Renal cortical epithelial cell (primary cell): ENCODE data around the gene NPTX2. TPM values are rescaled to one million over a fixed set of nuclear protein-coding genes. Genes with fewer than 3 reads are reported as not detected.

Experiments used
- DNase-seq: peaks from one replicate; pipeline ENCODE4 v3.0.0-alpha.2; 2011; ENCODE audit warnings: low read depth
- total RNA-seq: library from RNA; depleted of rRNA; stranded (reverse); fragments of >200 nt; gene quantifications from 2 replicates; pipeline ENCODE4 v1.2.3, GENCODE V29; 2014

The NPTX2 gene
- total RNA-seq, 1 donor from 2014 or later, result 0.35 TPM

DNA sequence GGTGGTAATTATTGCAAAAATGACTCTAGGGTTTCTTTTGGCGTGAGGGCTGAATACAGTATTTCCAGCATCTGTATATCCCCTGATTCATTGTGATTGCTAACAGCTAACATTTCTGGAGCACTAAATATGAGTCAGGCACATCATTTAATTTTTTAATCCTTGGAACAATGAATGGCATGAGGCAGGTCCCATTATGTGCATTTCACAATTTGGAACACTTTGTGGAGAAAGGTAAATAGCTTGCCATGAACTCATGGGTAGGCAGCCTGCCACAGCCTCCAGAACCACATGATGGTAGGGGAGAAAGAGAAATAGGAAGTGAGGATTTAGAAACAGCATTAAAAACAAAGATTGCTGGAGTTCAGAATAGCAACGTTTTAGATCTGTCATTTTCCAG lies 1.7 kb downstream of the NPTX2 start:
- DNase-seq, result no peak

- DNase-seq, result peak; percentile 3
Measured at GRCh38 chr7:98619450-98620321, 2.6 kb downstream of the NPTX2 start.

- DNase-seq, result no peak
Measured at GRCh38 chr7:98621573-98622482, 4.7 kb downstream of the NPTX2 start.

DNA sequence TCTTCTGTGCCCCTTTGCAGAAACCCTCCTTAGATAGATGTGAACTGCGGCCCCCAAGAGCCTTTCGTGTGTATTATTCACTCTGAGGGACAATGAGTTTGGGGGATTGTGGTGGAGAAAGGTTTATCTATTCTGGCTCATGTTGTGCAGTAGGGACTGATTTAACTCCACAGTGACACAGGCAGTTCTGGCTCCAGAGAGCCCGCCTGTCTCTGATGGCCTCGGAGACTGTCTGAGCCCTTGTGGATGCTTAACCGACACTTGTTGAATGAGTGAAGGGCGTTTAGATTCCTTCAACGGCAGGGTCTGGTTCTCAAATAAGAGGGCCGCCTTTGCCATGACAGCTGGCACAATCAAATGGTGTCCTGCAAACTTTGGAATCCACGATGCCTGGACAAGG lies 5.8 kb downstream of the NPTX2 start:
- DNase-seq, result no peak

DNA sequence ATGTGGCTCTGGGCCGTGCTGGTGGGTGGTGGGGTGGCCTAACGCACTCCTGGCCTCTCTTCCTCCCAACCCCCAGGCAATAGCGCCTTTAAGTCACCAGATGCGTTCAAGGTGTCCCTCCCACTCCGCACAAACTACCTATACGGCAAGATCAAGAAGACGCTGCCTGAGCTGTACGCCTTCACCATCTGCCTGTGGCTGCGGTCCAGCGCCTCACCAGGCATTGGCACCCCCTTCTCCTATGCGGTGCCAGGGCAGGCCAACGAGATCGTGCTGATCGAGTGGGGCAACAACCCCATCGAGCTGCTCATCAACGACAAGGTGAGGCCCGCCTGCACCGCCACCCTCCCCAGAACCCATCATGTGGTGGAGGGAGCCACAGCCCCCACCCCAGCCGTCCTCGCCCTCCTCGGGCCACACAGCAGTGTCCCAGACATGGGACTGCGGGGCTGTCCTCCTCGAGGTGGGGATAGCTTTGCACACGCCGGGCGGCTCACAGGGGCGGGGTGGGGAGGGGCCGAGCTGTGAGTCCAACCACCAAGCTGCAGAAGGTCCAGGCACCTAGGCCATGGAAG lies 7.8 kb downstream of the NPTX2 start:
- DNase-seq, result no peak

- DNase-seq, result no peak
Measured at GRCh38 chr7:98626460-98627412, 9.7 kb downstream of the NPTX2 start.

- DNase-seq, result no peak
Measured at GRCh38 chr7:98627413-98627790, 10.3 kb downstream of the NPTX2 start.

DNA sequence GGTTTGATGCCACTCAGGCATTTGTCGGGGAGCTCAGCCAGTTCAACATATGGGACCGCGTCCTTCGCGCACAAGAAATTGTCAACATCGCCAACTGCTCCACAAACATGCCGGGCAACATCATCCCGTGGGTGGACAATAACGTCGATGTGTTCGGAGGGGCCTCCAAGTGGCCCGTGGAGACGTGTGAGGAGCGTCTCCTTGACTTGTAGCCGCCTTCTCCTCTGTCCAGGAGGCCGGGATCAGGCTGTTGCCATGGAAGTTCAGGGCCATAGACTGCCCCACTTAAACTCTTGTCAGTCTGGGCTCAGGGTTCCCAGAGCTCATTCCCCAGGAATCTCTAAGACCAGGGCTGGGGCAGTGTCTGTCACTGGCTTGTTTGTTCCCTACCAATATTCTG lies 11.3 kb downstream of the NPTX2 start:
- DNase-seq, result no peak

GRCh38 chr7:98629001-98629431 lies 11.9 kb downstream of the NPTX2 start:
- DNase-seq, result no peak

- no peak for DNase-seq
Measured at GRCh38 chr7:98630149-98630548, 13.1 kb downstream of the NPTX2 start.

DNA sequence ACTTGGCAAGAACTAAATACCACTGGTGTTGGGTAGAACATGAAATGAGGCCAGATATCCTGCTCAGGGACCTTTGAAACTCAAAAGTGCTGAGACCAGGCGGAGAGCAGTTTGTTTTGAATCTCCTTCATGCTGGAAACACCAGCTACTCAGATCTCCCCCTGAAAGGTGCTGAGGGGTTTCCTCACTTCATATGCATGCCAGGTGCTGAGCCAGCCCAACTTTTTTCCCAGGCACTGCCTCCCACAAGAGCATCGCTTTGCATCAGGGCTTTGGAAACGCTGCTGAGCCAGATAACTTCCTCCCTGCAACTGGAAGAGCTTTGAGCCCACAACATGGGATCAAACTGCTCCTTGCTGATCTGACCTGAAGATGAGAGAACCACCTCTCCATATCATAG lies 13.7 kb downstream of the NPTX2 start:
- DNase-seq, result no peak

DNA sequence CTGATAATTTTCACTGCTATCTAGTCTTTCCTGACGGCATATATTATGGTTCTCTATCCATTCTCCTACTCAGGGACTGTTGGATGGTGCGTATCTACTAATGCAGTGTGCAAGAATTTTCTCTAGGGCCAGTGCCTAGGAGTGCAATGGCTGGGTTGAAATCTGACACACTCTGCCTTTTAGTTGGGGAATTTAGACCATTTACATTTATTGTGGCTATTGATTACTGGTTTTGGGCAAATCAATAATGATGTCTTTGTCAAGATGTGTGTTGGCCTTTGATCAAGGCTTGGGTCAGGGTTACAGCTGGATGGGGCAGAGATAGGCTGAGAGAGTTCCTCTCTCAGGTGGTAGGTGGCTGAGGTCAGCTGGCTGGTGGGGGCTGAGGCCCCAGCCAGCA lies 21.8 kb downstream of the NPTX2 start:
- DNase-seq, result no peak

- no peak for DNase-seq
Measured at GRCh38 chr7:98640375-98640774, 23.3 kb downstream of the NPTX2 start.

GRCh38 chr7:98641646-98642500 lies 24.8 kb downstream of the NPTX2 start:
- no peak for DNase-seq

- DNase-seq, result no peak
Measured at GRCh38 chr7:98643236-98643985, 26.3 kb downstream of the NPTX2 start.

DNA sequence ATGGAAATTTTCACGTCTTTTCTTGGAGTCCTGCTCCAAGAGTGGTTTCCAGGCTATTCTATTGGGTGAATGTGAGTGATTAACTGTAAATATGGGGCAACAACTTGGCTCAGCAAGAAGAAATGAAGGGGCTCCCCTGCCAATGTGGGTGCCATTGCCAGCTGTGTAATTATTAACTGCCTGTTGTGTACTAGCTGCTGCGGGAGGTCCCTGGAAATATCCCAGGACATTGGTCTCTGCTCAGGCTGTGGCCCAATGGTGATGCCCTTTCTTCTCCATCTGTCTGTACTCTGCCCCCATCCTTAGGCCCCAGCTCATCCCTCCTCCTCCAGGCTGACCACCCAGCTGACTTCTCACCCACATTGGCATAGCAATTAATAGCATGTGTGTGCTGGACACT lies 29.4 kb downstream of the NPTX2 start:
- no peak for DNase-seq

DNA sequence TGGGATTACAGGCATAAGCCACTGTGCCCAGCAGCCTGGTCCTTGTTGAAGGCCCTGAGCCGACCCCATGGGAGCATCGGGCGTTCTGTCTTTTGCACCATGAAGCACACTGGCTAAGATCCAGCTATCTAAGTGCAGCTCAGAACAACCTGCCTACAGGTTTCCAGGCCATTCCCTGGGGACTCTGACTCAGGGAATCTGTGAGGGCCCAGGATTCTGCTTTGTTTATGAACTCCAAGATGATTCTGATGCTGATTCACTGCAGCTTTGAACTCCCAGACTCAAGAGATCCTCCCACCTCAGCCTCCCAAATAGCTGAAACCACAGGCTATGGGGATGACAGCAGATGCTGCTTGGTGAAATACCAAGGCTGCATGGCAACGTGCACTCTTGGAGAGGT lies 30.2 kb downstream of the NPTX2 start:
- DNase-seq, result no peak

DNA sequence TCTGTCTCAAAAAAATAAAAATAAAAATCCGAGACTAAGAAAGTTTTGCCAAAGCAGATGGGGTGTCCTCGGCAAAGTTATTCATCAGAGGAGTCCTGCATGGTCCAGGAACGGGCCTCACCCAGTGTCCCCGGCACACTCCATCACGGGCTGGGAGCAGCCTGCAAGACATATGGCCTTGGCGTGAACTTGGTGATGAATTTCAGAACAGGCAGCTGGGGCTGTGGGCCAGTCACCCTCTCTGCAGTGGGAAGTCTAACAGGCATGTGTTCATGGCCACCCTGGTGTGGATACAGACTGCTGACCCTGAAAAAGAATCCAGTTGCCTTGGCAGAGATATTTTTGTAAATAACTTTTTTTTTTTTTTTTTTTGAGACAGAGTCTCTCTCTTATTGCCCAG lies 34.7 kb downstream of the NPTX2 start:
- no peak for DNase-seq

- DNase-seq, result no peak
Measured at GRCh38 chr7:98653601-98654310, 36.7 kb downstream of the NPTX2 start.
